Activated T-cell treated with anti-CD3 and anti-CD28 coated beads, Interleukin-2, amount 50 U/mL, for 72 hours (primary cell): Measurements from ENCODE around the gene APEH. TPM values are rescaled to one million over a fixed set of nuclear protein-coding genes. Genes with fewer than 3 reads are reported as not detected.

Experiments
- ATAC-seq, 2 donors: fragments of 150-1000 bp; cut with Tn5 transposase; replicated peaks in 1 of 2; 2 replicates each; pipeline ENCODE4 v1.10.0; 2021; ENCODE audit warnings: moderate library complexity in 2 of 2, mild to moderate bottlenecking in 1 of 2
- DNase-seq, 2 donors: peaks; one replicate each; pipeline ENCODE4 v3.0.0; 2021 to 2022; ENCODE audit warnings: mixed read lengths in 1 of 2
- H3K27ac Mint-ChIP-seq: one replicate; pipeline ENCODE4 v1.8.0; 2022; ENCODE audit warnings: mild to moderate bottlenecking, moderate library complexity, mixed read lengths
- H3K27me3 Mint-ChIP-seq: one replicate; pipeline ENCODE4 v1.8.0; 2022; ENCODE audit warnings: low read depth, mixed read lengths
- H3K36me3 Mint-ChIP-seq, 2 donors: one replicate each; pipeline ENCODE4 v1.8.0; 2022; ENCODE audit warnings: mixed read lengths in 2 of 2, mild to moderate bottlenecking in 1 of 2; ENCODE audit not compliant: insufficient read depth in 2 of 2
- H3K4me1 Mint-ChIP-seq: one replicate; pipeline ENCODE4 v1.8.0; 2022; ENCODE audit warnings: low read depth, mixed read lengths
- H3K4me3 Mint-ChIP-seq, 2 donors: one replicate each; pipeline ENCODE4 v1.8.0; 2022; ENCODE audit warnings: mild to moderate bottlenecking in 2 of 2, mixed read lengths in 2 of 2, moderate library complexity in 2 of 2
- H3K9me3 Mint-ChIP-seq, 2 donors: one replicate each; pipeline ENCODE4 v1.8.0; 2022; ENCODE audit warnings: mixed read lengths in 2 of 2
- total RNA-seq, 2 donors: library from RNA; stranded (reverse); gene quantifications; one replicate each; pipeline ENCODE4 v1.2.3, GENCODE V29; 2022

Gene APEH
- 100 to 1,000 TPM in 1 of 2 donors, 10 to 100 TPM in 1; 82.7 to 108 TPM for total RNA-seq

DNA sequence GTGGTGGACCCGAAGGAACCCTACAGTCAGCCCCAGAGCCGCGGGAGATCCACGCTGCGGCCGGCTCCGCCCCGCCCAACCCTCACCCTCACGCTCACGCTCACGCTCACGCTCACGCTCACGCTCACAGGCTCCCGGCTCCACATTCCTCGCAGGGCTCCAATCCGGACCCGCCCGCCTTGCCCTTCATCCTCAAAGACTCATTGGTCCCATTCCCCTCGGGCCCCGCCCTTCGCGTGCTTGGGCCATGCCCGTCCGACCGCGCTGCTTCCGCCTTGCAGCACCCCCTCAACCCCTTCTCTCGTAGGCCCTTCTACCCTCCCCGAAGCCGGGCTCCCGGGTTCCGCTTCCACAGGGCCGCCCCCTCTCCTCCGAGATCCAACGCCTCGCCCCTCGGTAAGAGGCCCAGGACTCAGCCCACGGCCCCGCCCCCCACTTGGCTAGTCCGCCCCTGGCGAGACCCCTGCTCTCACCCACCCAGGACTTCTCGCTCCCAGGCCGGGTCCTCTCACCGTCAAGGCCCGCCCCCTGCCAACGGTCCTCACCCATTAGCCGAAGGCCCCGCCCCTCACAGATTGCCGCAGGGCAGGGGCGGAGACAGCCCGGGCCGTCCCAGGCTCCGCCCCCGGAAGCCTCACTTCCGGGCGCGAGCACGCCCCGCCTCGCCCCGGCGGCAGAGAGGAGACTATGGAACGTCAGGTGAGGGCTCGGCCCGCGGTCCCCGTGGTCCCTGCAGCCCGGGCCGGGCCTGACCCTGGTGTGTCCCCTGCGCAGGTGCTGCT is at the start of gene APEH:
Gene APEH, plus strand, starts transcription at position 637 of the 782 bp plus-strand sequence. Its CDS starts 51 bp downstream, at position 688.
- no peaks in the 10 kb centered on the region for H3K9me3 Mint-ChIP-seq
- DNase-seq (peak; percentile 99), ATAC-seq (peak; percentile 88 to 90)
- H3K4me3 Mint-ChIP-seq, result peak within 1 kb of the TSS; percentile 90 to 91
- H3K36me3 Mint-ChIP-seq, result peaks cover 0 to 3% of the 10 kb centered on the region in 2 donors
- H3K4me1 Mint-ChIP-seq, result peaks cover 33% of the 10 kb centered on the region
- no peaks in the 10 kb centered on the region for H3K27me3 Mint-ChIP-seq
- H3K27ac Mint-ChIP-seq, result peak within 1 kb of the TSS; percentile 90

DNA sequence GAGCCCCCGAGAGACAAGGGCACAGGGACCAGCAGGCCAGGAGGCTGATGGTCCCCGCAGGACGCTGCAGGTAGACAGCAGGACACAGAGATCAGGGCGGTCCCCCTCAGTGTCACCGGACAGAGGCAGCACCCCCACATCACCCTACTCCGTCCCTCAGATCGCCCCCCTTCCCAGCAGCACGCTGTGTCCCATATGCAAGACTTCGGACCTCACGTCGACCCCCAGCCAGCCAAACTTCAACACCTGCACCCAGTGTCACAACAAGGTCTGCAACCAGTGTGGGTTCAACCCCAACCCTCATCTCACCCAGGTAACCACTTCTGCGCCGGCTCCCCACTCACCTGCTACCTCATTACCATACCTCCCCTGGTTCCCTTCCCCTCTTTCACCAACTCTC is 49.1 kb upstream of the APEH start:
- DNase-seq, result no peak
- Mint-ChIP-seq H3K4me1 (peaks cover 15% of the 10 kb centered on the region), H3K27me3 (no peaks in the 10 kb centered on the region), H3K27ac (no peak overlapping the region), H3K9me3 (no peaks in the 10 kb centered on the region), H3K36me3 (no peaks in the 10 kb centered on the region), H3K4me3 (no peak overlapping the region)
- no peak for ATAC-seq

DNA sequence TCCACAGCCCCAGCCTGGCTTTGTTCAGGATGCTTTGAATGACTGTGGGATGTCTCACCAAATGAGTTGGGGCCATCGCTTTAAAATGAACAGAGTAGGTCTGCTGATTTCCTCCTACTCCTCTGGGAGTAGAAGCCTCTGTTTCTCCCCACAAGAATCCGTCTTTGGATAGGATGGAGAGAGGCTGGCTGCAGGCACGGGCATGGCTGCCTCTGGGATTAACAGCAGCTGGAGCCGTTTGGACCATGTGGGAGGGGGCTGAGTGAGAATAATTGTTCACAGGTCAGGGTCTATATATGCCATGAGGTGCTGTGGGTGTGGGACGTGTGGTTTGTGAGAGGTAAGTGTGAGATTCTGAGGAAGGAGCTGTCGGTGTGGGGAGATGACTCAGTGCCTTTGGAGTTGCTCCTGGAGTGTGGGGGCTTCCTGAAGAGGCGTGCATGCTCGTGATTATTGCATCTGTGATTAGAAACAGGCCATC is 48.0 kb upstream of the APEH start:
- Mint-ChIP-seq H3K4me3 (no peak overlapping the region), H3K27me3 (peaks cover 10% of the 10 kb centered on the region), H3K9me3 (no peaks in the 10 kb centered on the region), H3K36me3 (peaks cover 0 to 2% of the 10 kb centered on the region in 2 donors), H3K27ac (no peak overlapping the region), H3K4me1 (peaks cover 15% of the 10 kb centered on the region)
- ATAC-seq (peak; percentile 47 to 64), DNase-seq (no peak)

DNA sequence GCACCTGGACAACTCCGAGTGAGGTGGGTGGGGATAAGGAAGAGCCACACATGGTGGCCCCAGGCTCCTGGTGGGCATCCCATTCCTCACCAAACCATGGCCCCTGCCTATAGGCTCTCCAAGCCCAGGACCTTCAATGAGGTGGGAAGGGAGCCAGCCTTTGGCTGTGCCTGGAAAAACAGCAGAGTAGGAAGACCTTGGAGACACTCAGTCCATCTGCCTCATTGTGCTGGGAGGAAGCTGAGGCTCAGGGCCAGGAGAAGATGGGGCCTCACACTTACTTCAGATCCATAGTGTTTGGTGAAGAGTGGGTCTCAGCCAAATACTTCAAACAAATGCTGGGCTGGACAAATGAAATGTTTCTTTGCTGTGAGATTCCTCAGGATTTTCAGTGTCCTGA is 47.4 kb upstream of the APEH start:
- peaks cover 16% of the 10 kb centered on the region for H3K27me3 Mint-ChIP-seq
- no peak for DNase-seq
- H3K4me1 Mint-ChIP-seq, result peaks cover 15% of the 10 kb centered on the region
- H3K36me3 Mint-ChIP-seq, result peaks cover 0 to 4% of the 10 kb centered on the region in 2 donors
- no peak overlapping the region for H3K4me3 Mint-ChIP-seq
- H3K9me3 Mint-ChIP-seq, result peaks cover 0 to 4% of the 10 kb centered on the region in 2 donors
- H3K27ac Mint-ChIP-seq, result no peak overlapping the region
- no peak for ATAC-seq

DNA sequence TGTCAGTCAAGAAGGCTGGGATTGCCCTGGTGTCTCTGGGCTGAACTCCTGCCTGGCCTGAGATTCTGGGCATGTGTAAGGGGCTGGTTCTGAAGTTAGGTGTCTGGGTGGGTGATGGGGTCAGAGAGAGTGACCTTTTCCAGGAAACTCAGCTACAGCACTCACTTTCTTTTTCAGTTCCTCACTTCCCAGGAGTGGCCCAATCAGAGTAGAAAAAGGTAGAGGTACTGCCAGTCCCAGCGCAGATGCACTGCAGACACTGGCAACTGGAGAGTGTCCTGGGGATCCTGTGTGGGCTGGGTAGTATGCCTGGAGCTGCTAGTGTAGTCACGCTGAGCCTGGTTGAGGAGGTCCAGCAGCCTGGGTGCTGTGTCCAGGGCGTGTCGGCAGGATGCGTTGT is 46.5 kb upstream of the APEH start:
- DNase-seq (no peak), ATAC-seq (no peak)
- Mint-ChIP-seq H3K27me3 (peaks cover 21% of the 10 kb centered on the region), H3K9me3 (peaks cover 0 to 5% of the 10 kb centered on the region in 2 donors), H3K36me3 (peaks cover 0 to 4% of the 10 kb centered on the region in 2 donors), H3K27ac (no peak overlapping the region), H3K4me1 (peaks cover 15% of the 10 kb centered on the region), H3K4me3 (no peak overlapping the region)

DNA sequence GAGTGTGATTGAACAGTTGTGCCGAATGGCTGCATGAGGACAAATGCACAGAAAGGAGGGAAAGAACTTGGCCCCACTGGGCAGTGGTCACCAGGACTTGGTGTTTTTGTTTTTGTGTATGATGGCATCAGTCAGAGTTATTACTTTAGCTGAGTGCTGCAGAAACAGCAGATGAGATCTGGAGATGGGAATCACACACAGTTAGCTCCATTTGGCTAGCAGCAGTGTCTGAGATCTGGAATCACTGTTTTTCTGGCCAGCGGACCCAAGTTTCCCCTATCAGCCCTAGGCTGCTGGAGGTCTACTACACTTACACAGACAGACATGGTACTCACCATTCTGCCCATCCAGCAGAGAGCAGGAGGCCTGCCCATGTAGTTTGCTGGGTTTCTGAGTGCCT is 45.9 kb upstream of the APEH start:
- H3K27me3 Mint-ChIP-seq, result peaks cover 21% of the 10 kb centered on the region
- H3K9me3 Mint-ChIP-seq, result peaks cover 0 to 5% of the 10 kb centered on the region in 2 donors
- no peak overlapping the region for H3K27ac Mint-ChIP-seq
- H3K36me3 Mint-ChIP-seq, result peaks cover 0 to 4% of the 10 kb centered on the region in 2 donors
- peaks cover 18% of the 10 kb centered on the region for H3K4me1 Mint-ChIP-seq
- no peak overlapping the region for H3K4me3 Mint-ChIP-seq
- no peak for ATAC-seq
- DNase-seq, result no peak

DNA sequence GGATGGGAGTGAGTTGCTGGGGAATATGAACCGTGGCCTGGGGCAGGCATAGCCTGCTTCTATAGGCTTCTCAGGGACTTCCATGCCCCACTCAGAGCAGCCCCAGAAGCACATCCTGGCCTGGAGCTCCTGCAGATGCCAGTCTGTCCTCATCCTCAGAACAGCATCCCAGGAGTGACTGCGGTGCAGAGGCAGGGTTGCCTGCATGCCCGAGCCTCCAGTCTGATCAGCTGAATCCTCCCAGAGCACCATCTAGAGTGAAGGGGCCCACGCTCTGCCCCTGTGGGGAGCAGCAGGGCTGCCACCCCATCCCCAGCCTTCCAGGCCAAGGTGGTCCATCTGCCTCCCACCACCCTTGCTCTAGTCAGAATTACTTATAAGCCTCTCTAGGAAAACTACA is 44.7 kb upstream of the APEH start:
- peaks cover 25% of the 10 kb centered on the region for H3K4me1 Mint-ChIP-seq
- DNase-seq (no peak), ATAC-seq (no peak)
- H3K36me3 Mint-ChIP-seq, result peaks cover 0 to 4% of the 10 kb centered on the region in 2 donors
- H3K27me3 Mint-ChIP-seq, result peaks cover 21% of the 10 kb centered on the region
- no peak overlapping the region for H3K27ac Mint-ChIP-seq
- H3K4me3 Mint-ChIP-seq, result no peak overlapping the region
- peaks cover 0 to 5% of the 10 kb centered on the region in 2 donors for H3K9me3 Mint-ChIP-seq

DNA sequence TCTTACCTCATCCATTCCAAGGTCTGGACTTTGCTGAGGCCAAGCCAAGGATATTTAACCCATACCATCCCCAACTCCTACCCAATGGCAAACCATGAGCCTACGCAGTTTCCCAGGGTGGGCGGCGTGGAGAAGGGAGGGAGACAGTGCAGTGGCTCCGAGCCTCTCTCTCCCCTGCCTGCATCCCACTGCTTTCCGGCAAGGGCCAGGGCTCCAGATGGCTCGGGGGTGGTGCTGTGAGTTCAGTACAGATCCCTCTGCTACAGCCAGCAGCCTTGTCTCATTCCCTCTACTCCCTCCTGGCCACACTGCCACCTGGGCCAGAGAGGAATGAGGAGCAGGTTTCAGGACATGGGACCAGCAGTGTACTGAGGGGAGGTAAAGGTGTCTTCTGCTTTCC is 44.3 kb upstream of the APEH start:
- peaks cover 21% of the 10 kb centered on the region for H3K27me3 Mint-ChIP-seq
- no peak overlapping the region for H3K4me3 Mint-ChIP-seq
- DNase-seq (no peak), ATAC-seq (no peak)
- H3K9me3 Mint-ChIP-seq, result peaks cover 0 to 5% of the 10 kb centered on the region in 2 donors
- H3K27ac Mint-ChIP-seq, result no peak overlapping the region
- peaks cover 25% of the 10 kb centered on the region for H3K4me1 Mint-ChIP-seq
- peaks cover 0 to 4% of the 10 kb centered on the region in 2 donors for H3K36me3 Mint-ChIP-seq

DNA sequence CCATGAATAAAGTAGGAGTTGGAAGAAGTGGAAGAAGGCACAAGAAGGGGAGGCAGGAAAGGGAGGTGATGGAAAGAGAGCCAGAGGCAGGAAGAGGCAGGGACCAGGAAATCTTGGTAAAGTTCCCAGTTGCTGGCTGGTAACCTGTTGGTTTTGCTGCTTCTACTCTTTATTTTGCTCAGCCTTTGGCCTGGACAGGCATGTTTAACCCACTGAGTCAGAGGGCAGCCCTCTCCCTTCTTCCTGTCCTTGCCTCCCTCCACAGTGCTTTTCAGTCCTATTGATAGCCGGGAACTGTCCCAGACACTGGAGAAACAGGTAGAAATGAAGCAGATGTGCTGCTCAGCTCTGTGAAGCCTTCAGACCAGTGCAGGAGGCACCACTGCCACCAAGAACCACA is 43.4 kb upstream of the APEH start:
- no peak for DNase-seq
- H3K4me1 Mint-ChIP-seq, result peaks cover 25% of the 10 kb centered on the region
- peaks cover 0 to 5% of the 10 kb centered on the region in 2 donors for H3K9me3 Mint-ChIP-seq
- H3K36me3 Mint-ChIP-seq, result peaks cover 0 to 4% of the 10 kb centered on the region in 2 donors
- peaks cover 21% of the 10 kb centered on the region for H3K27me3 Mint-ChIP-seq
- H3K4me3 Mint-ChIP-seq, result no peak overlapping the region
- peak overlapping the region; percentile 71 for H3K27ac Mint-ChIP-seq
- no peak for ATAC-seq

DNA sequence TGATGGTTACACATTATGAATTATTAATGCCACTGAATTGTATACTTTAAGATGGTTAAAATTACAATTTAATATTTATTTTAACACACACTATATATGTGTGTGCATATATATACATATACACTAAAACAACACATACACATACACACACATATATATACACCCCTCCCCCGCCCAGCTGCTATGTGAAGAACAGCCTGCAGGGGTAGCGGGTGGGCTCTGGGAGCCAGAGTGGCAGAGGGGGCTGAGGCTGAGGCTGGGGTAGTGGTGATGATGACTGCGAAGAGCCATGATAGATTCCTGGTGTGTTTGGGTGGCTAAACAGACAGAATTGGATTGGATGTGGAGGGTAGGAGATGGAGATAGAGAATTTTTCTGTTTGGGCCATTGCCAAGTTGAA is 39.4 kb upstream of the APEH start:
- Mint-ChIP-seq H3K36me3 (peaks cover 0 to 4% of the 10 kb centered on the region in 2 donors), H3K27ac (no peak overlapping the region), H3K4me3 (no peak overlapping the region)

DNA sequence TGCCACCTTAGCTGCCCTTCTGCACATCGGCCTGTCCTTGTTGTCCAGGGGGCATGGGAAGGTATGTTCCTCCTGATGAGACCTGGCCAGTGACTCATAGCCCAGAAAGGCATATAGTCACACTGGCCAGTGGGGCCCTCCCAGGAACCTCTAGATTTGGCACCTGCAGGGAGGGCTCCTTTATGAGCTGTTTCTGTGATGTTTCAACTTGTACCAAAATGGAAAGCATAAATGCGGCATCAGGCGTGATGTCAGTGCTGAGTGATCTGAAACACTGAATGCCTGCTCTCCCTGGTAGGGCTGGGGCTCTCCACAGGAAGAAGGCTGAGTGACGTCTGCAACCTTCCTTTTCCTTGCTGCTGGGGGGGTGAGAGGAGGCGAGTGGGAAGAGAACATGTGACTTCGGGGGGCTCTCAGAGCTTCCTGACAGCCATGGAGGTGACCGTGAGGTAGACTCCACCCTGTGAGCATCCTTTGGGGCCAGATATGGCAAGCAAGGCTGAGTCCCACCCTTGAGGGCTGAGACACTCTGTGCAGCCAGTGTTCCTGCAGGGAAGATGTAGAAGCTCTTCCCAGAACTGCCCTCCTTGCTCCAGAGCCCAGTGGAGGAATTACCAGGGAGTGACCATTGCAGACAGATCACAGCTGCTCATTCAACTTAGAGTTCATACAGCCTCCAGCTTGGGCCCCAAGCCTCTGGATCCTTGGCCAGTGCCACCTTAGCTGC is 37.1 kb upstream of the APEH start:
- Mint-ChIP-seq H3K9me3 (no peaks in the 10 kb centered on the region), H3K4me3 (no peak overlapping the region), H3K27ac (no peak overlapping the region), H3K36me3 (no peaks in the 10 kb centered on the region), H3K27me3 (peaks cover 2% of the 10 kb centered on the region), H3K4me1 (peaks cover 10% of the 10 kb centered on the region)
- DNase-seq (peak in 1 of 2 donors; percentile 35), ATAC-seq (peak; percentile 20 to 84)

More for the DNA sequence above, 39.4 kb upstream of the APEH start:
- Mint-ChIP-seq H3K9me3 (peaks cover 0 to 5% of the 10 kb centered on the region in 2 donors), H3K4me1 (peaks cover 10% of the 10 kb centered on the region), H3K27me3 (peaks cover 21% of the 10 kb centered on the region)
- no peak for ATAC-seq
- DNase-seq, result no peak

DNA sequence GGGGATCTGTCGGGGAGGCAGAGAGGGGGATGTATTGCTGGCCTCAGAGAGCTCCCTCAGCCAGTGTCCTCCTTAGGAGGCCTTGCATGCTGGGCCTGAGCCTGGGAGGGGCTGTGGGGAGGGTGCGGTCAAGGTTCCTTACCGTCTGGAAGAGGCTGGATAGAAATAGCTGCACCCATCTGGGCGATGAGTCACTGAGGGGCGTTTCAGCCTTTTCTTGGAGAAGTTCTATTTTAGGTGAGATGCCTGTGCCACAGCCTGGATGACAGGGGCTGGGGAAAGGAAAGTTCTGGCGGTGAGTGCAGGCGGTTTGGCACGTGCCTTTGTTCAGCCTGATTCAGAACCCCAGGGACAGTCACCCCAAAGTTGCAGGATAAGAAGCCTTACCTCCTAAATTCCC is 35.7 kb upstream of the APEH start:
- Mint-ChIP-seq H3K4me3 (no peak overlapping the region), H3K9me3 (no peaks in the 10 kb centered on the region), H3K27ac (no peak overlapping the region), H3K27me3 (no peaks in the 10 kb centered on the region), H3K4me1 (peaks cover 5% of the 10 kb centered on the region), H3K36me3 (no peaks in the 10 kb centered on the region)
- DNase-seq, result no peak
- ATAC-seq, result no peak

DNA sequence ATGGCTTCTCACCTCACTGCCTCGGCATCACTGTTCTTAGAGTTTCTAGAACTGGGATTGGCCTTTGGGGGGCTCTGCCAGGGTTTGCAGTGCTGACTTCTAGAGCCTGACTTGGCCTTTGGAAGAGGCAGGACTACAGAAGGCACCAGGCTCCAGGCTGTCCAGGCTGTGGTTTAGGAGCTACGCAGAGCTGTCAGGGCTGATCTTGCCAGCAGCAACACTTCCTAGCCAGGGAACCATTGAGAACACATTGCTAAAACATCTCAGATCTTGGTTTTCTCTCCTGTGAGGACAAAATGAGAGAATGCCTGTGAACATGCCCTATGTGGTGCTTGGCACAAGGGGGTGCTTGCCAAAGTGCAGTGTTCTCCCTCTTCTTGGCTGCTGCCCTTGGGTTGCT is 34.6 kb upstream of the APEH start:
- no peak overlapping the region for H3K27ac Mint-ChIP-seq
- H3K36me3 Mint-ChIP-seq, result no peaks in the 10 kb centered on the region
- H3K27me3 Mint-ChIP-seq, result no peaks in the 10 kb centered on the region
- H3K9me3 Mint-ChIP-seq, result no peaks in the 10 kb centered on the region
- DNase-seq, result no peak
- no peak for ATAC-seq
- H3K4me3 Mint-ChIP-seq, result no peak overlapping the region
- H3K4me1 Mint-ChIP-seq, result no peaks in the 10 kb centered on the region
